Activated CD8-positive, alpha-beta memory T cell treated with anti-CD3 and anti-CD28 coated beads, Interleukin-2, amount 10 ng/mL, durations not matched to agents 7 days and 5 days (primary cell): ENCODE data around the gene DIP2A. TPM values are rescaled to one million over a fixed set of nuclear protein-coding genes. Genes with fewer than 3 reads are reported as not detected.
"Not testable (repeated sequence)": the region's sequence is repeated elsewhere in the genome, so short reads cannot be mapped to it uniquely, and the experiment has no call there.

Experiments used
- ATAC-seq: fragments of 150-1000 bp; cut with Tn5 transposase; one replicate; pipeline ENCODE4 v1.10.0; 2021; ENCODE audit warnings: moderate library complexity
- CTCF ChIA-PET: fragments of 350-600 bp; sonication (Branson Sonifier 250); formaldehyde crosslinking; loops from one replicate; lab custom pipeline; 2021; ENCODE audit warnings: antibody characterized with exemption; lab: Charles Lee
- DNase-seq: peaks from one replicate; pipeline ENCODE4 v3.0.0-alpha.2; 2020
- H3K27ac Mint-ChIP-seq: one replicate; pipeline ENCODE4 v1.8.0; 2021; ENCODE audit warnings: mild to moderate bottlenecking, mixed read lengths
- H3K27me3 Mint-ChIP-seq: one replicate; pipeline ENCODE4 v1.8.0; 2021; ENCODE audit warnings: mixed read lengths
- H3K36me3 Mint-ChIP-seq: one replicate; pipeline ENCODE4 v1.8.0; 2021; ENCODE audit warnings: mild to moderate bottlenecking, mixed read lengths
- H3K4me1 Mint-ChIP-seq: one replicate; pipeline ENCODE4 v1.8.0; 2021; ENCODE audit warnings: mixed read lengths
- H3K4me3 Mint-ChIP-seq: one replicate; pipeline ENCODE4 v1.8.0; 2021; ENCODE audit warnings: mild to moderate bottlenecking, moderate library complexity, mixed read lengths
- H3K9me3 Mint-ChIP-seq: one replicate; pipeline ENCODE4 v1.8.0; 2022; ENCODE audit warnings: low read depth, mixed read lengths
- total RNA-seq, 2 experiments: library from RNA; stranded (reverse); gene quantifications; one replicate each; pipeline ENCODE4 v1.2.3, GENCODE V29; 2021

Gene DIP2A
- total RNA-seq, 2 experiments from 2014 or later: 43.4 to 70.4 TPM

DNA sequence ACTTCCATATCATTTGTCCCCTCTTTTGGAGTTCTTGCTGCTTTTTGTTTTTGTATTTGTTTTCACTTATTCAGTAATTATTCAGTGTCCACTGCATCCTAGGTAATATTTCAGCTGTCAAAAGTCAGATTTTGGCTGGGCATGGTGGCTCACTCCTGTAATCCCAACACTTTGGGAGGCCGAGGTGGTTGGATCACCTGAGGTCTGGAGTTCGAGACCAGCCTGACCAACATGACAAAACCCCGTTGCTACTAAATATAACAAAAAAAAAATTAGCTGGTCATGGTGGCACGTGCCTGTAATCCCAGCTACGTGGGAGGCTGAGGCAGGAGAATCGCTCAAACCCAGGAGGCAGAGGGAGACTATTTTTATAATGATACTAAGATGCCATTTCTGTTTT is 6.5 kb downstream of the DIP2A start:
- H3K27me3 Mint-ChIP-seq, CTCF ChIA-PET, H3K9me3 Mint-ChIP-seq, DNase-seq, H3K27ac Mint-ChIP-seq, H3K4me3 Mint-ChIP-seq, ATAC-seq: not testable (repeated sequence)
- Mint-ChIP-seq H3K36me3 (peaks cover 15% of the 10 kb centered on the region), H3K4me1 (peaks cover 13% of the 10 kb centered on the region)

- no peak for ATAC-seq
- CTCF ChIA-PET: no interaction called here
- Mint-ChIP-seq H3K36me3 (peaks cover 15% of the 10 kb centered on the region), H3K9me3 (no peaks in the 10 kb centered on the region), H3K27ac (no peak overlapping the region), H3K27me3 (no peaks in the 10 kb centered on the region), H3K4me3 (no peak overlapping the region), H3K4me1 (peaks cover 9% of the 10 kb centered on the region)
- DNase-seq: no peak
These were observed 7.0 kb downstream of the DIP2A start for GRCh38 chr21:46465651-46466050.

- peaks cover 12% of the 10 kb centered on the region for H3K4me1 Mint-ChIP-seq
- DNase-seq: no peak
- H3K27me3 Mint-ChIP-seq: no peaks in the 10 kb centered on the region
- H3K4me3 Mint-ChIP-seq: no peak overlapping the region
- H3K36me3 Mint-ChIP-seq: peaks cover 13% of the 10 kb centered on the region
- no peak overlapping the region for H3K27ac Mint-ChIP-seq
- CTCF ChIA-PET: interaction anchor here (1.6 kb wide), 1 partner anchor 9 kb away, joined by 4 read pairs; no protein-coding TSS in a partner anchor
- no peak for ATAC-seq
- H3K9me3 Mint-ChIP-seq: no peaks in the 10 kb centered on the region
These were observed 9.6 kb downstream of the DIP2A start for GRCh38 chr21:46468108-46468774.

- Mint-ChIP-seq H3K27me3 (no peaks in the 10 kb centered on the region), H3K9me3 (no peaks in the 10 kb centered on the region), H3K27ac (no peak overlapping the region), H3K4me3 (no peak overlapping the region), H3K4me1 (peaks cover 18% of the 10 kb centered on the region), H3K36me3 (peaks cover 9% of the 10 kb centered on the region)
- ATAC-seq (no peak), DNase-seq (no peak)
- CTCF ChIA-PET: interaction anchor here (1.6 kb wide), 1 partner anchor 8 kb away, joined by 4 read pairs; no protein-coding TSS in a partner anchor
These were observed 10.6 kb downstream of the DIP2A start for GRCh38 chr21:46469275-46469674.

GRCh38 chr21:46471514-46471913 is 12.8 kb downstream of the DIP2A start:
- ATAC-seq (no peak), DNase-seq (no peak)
- no peaks in the 10 kb centered on the region for H3K9me3 Mint-ChIP-seq
- peaks cover 22% of the 10 kb centered on the region for H3K4me1 Mint-ChIP-seq
- peaks cover 8% of the 10 kb centered on the region for H3K36me3 Mint-ChIP-seq
- H3K27me3 Mint-ChIP-seq: no peaks in the 10 kb centered on the region
- H3K4me3 Mint-ChIP-seq: no peak overlapping the region
- no peak overlapping the region for H3K27ac Mint-ChIP-seq
- CTCF ChIA-PET: no interaction called here

DNA sequence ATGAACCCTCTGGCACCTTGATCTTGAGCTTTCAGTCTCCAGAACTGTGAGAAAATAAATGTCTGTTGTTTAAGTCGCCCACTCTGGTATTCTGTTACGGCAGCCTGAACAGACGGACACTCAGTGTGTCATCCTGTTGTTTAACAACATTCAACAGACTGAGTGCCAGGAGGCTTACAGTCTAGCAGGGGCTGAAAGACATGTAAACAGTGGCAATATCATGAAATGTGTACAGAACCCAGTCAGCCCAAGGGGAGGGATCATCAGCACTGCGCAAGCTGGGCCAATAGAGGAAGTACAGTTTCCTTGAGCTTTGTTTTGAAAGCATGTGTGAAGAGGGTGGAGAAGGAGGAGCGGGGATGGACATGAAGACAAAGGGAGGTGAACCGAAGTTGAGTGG is 13.6 kb downstream of the DIP2A start:
- Mint-ChIP-seq H3K36me3 (peaks cover 9% of the 10 kb centered on the region), H3K4me1 (peaks cover 21% of the 10 kb centered on the region), H3K9me3 (no peaks in the 10 kb centered on the region), H3K27me3 (no peaks in the 10 kb centered on the region), H3K27ac (no peak overlapping the region), H3K4me3 (no peak overlapping the region)
- DNase-seq (no peak), ATAC-seq (no peak)
- CTCF ChIA-PET: no interaction called here

GRCh38 chr21:46474382-46474781 is 15.7 kb downstream of the DIP2A start:
- no peak overlapping the region for H3K27ac Mint-ChIP-seq
- DNase-seq: no peak

GRCh38 chr21:46475296-46475695 is 16.6 kb downstream of the DIP2A start:
- Mint-ChIP-seq H3K9me3 (no peaks in the 10 kb centered on the region), H3K36me3 (peaks cover 14% of the 10 kb centered on the region), H3K27ac (no peak overlapping the region), H3K4me3 (no peak overlapping the region), H3K27me3 (no peaks in the 10 kb centered on the region), H3K4me1 (peaks cover 21% of the 10 kb centered on the region)
- CTCF ChIA-PET: no interaction called here
- DNase-seq (no peak), ATAC-seq (no peak)

More at GRCh38 chr21:46474382-46474781, 15.7 kb downstream of the DIP2A start:
- H3K9me3 Mint-ChIP-seq: no peaks in the 10 kb centered on the region
- H3K27me3 Mint-ChIP-seq: no peaks in the 10 kb centered on the region
- CTCF ChIA-PET: no interaction called here
- H3K36me3 Mint-ChIP-seq: peaks cover 14% of the 10 kb centered on the region
- ATAC-seq: no peak
- peaks cover 21% of the 10 kb centered on the region for H3K4me1 Mint-ChIP-seq
- H3K4me3 Mint-ChIP-seq: no peak overlapping the region

DNA sequence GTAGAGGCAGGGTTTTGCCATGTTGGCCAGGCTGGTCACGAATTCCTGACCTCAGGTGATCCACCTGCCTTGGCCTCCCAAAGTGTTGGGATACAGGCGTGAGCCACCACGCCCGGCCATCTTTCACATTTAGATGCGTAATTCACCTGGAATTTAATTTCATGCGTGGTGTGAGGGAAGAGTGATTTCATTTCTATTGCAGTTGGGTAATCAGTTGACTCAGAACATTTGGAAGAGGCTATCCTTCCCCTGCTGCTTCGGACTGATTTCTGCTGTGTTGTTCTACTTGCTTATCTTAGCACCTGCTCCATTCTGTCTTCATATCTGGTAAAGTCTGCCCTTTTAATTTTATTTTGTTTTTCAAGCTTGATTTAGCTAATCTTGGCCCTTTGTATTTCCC is 19.1 kb downstream of the DIP2A start:
- ATAC-seq (no peak), DNase-seq (no peak)
- peaks cover 14% of the 10 kb centered on the region for H3K4me1 Mint-ChIP-seq
- no peak overlapping the region for H3K27ac Mint-ChIP-seq
- H3K27me3 Mint-ChIP-seq: no peaks in the 10 kb centered on the region
- CTCF ChIA-PET: interaction anchor here (1.5 kb wide), 1 partner anchor 9 kb away, joined by 4 read pairs; no protein-coding TSS in a partner anchor
- peaks cover 17% of the 10 kb centered on the region for H3K36me3 Mint-ChIP-seq
- no peak overlapping the region for H3K4me3 Mint-ChIP-seq
- no peaks in the 10 kb centered on the region for H3K9me3 Mint-ChIP-seq

DNA sequence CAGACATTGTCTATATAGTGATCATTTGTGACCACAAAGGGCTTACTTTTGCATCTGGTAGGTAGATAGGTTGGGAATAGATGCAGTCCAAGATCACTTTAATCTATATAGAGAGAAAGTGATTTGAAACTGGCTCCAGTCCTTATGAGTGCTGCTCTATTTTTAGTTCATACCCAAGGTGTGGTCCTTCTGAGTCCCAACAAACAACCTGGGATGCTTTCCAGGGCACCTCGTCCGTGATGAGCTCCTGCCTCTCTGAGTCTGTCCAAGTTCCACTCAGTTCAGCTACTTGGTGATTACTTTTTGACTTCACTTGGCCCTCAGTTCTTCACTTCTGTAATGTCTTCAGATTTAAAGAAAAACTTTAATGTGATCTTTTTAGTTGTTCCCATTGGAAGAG is 20.2 kb downstream of the DIP2A start:
- Mint-ChIP-seq H3K27ac (no peak overlapping the region), H3K9me3 (no peaks in the 10 kb centered on the region), H3K4me3 (no peak overlapping the region), H3K27me3 (no peaks in the 10 kb centered on the region), H3K36me3 (peaks cover 17% of the 10 kb centered on the region), H3K4me1 (peaks cover 21% of the 10 kb centered on the region)
- CTCF ChIA-PET: no interaction called here
- ATAC-seq: no peak
- DNase-seq: no peak

DNA sequence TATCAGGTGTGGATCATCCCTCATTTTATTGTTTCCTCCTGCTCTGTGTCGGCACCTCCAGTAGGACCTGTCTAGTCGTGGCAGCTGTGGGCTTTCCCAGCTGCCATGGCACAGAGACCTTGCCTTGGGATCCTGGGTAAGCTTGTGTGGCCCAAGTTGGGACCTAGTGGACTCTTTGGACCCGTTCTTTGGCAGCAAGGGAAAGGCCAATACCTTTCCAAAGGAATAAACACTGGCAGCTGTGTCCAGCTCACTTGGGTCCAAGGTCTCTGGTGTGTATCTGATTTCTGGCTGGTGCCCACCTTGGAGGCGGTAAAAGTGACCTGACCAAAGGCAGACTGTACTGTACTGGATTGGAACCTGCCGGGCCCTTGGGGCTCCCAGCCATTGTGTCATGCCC is 21.8 kb downstream of the DIP2A start:
- Mint-ChIP-seq H3K4me3 (no peak overlapping the region), H3K36me3 (peaks cover 21% of the 10 kb centered on the region), H3K4me1 (peaks cover 15% of the 10 kb centered on the region), H3K27me3 (no peaks in the 10 kb centered on the region), H3K9me3 (no peaks in the 10 kb centered on the region), H3K27ac (no peak overlapping the region)
- CTCF ChIA-PET: no interaction called here
- ATAC-seq (no peak), DNase-seq (no peak)

- Mint-ChIP-seq H3K27me3 (no peaks in the 10 kb centered on the region), H3K27ac (no peak overlapping the region), H3K36me3 (peaks cover 19% of the 10 kb centered on the region), H3K4me3 (no peak overlapping the region), H3K4me1 (peaks cover 15% of the 10 kb centered on the region), H3K9me3 (no peaks in the 10 kb centered on the region)
- ATAC-seq (no peak), DNase-seq (no peak)
- CTCF ChIA-PET: no interaction called here
These were observed 23.6 kb downstream of the DIP2A start for GRCh38 chr21:46482225-46482845.

DNA sequence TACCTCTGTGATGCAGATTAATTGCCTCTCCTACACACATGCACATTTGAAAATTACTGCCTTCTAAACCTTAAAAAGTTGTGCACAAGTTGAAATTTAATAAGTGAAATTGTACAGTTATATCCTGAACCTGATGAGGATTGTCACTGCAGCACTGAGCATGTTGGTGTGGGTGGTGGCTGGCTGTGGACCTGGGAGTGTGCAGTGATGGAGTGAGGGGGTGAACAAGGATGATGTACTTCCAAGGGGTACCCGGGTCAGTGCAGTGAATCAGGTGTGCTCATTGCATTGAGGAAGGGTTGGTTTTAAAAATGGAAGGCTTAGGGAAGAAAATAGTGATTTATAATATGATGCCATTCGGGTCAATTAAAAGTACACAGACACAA is 24.1 kb downstream of the DIP2A start:
- Mint-ChIP-seq H3K9me3 (no peaks in the 10 kb centered on the region), H3K36me3 (peaks cover 18% of the 10 kb centered on the region), H3K4me3 (no peak overlapping the region), H3K27ac (no peak overlapping the region), H3K4me1 (peaks cover 15% of the 10 kb centered on the region), H3K27me3 (no peaks in the 10 kb centered on the region)
- ATAC-seq (no peak), DNase-seq (no peak)
- CTCF ChIA-PET: no interaction called here
